ENCODE data around the gene PAIP1.
"Not testable (repeated sequence)": the region's sequence is repeated elsewhere in the genome, so short reads cannot be mapped to it uniquely, and the experiment has no call there.

PAIP1 gene

DNA sequence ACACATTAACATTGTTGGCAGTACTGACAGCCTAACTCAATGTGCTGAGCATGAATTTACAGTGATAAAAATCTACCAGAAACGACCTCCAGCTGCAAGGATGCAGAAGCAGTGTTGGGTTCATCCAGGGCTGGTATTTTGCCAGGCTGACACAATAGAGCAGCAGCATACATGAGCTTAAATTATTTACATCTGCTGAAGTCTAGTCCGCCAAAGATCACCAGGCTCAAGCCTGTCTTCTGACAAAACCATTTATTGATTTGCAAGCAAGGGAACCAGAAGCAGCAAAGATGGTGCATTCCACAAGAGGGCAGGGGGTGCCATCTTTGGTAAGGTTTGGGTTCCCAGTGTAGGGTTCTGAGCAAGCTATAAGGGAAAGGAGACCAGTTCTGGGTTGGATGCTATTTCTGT is 33.2 kb downstream of the PAIP1 start:
- DNase-seq (ENCODE audit: insufficient read length, low spot score), result no peak
- FAIRE-seq, result no peak

DNA sequence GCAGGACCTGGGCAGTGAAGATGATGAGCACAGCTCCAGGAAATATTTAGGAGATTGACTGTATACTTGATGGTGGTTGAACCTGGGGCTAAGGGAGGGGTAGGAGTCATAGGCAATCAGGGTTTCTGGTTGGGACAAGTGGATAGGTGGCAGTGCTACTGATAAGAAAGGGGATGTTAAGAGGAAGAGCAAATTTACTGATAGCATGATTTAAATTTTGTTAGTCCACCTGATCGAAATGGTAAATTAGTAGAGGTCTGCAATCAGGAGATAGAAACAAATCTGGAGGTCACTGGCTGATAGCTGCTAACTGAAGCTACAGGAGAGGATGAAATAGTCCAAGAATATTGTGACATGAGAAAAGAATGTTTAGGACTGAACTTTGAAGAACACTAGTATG is 36.3 kb downstream of the PAIP1 start:
- no peak for FAIRE-seq

DNA sequence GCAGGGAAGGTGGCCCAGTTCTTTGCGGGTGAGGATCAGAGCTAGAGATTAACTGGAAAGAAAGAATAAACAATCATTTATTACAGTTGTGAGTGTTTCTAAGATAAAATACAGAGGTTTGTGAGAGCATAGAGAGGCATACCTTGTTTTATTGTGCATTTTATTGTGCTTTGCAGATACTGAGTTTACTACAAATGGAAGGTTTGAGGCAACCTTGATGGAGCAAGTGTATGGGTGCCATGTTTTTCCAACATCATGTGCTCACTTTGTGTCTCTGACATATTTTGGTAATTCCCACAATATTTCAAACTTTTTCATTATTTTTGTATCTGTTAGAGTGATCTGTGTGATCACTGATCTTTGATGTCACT is 41.2 kb downstream of the PAIP1 start:
- DNase-seq (ENCODE audit: insufficient read length, low spot score) (no peak), FAIRE-seq (no peak)

More for the DNA sequence above, 36.3 kb downstream of the PAIP1 start:
- DNase-seq (ENCODE audit: insufficient read length, low spot score), result no peak

DNA sequence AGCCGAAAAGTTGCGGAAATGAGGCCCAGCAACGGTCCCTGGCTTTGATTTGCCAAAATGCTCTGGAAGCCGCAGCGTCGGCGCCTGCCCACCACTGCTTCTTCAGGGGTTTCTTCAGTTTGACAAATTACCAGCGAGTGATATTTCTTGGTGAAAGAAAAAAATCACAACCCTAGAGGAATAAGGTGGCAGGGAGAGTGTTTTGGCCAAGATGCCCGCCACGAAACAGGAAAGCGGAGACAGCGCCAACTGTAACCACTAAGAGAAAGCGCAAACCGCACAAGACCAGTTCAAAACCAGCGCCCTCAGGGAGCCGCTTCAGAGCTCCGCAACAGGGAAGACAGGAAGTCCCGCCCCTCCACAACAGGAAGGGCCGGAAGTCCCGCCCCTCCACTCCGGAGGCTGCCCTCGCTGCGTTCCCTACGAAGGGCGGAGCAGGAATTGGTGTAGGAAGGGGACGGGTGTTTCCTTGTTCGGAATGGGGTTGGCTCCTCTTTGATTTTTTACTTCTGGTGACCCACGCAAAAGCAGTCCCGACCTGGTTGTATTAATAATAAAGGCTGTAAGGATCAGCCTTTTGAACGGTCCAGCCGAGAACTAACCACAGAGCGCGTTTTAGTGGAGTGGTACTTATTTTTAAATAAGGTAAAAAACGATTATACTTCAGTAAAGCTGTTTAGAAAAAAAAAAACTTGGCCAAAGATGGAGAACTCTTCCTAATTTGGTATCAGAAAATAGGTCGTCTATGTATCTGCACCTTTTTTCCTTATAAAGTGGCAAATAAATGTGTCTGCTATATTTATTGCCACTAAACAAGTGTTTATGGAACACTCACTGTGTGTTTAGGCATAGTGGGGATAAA is 41.8 kb downstream of the PAIP1 start, which contains the start of gene C5orf34:
C5orf34 (minus strand) TSS at position 333 of the 862 bp plus-strand sequence. CDS start 5,809 bp downstream, outside the sequence.
- FAIRE-seq (peak; percentile 93), DNase-seq (ENCODE audit: insufficient read length, low spot score) (peak; percentile 97)

DNA sequence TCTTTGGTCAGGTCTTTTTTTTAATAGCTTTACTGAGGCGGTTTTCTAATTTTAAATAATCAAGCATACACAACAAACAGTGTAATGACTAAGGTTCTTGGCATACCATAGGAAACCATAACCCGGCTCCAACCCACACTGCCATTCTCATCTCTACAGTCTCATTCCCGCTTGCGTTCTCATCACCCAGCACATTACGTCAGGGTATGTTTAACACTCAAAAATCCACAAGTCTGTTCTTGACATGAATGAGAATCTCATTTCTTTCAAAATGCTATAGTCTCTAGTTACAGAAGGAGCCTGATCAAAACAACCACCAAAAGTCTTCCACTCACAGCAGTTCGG is 42.4 kb downstream of the PAIP1 start:
- FAIRE-seq (peak; percentile 42), DNase-seq (ENCODE audit: insufficient read length, low spot score) (no peak)

DNA sequence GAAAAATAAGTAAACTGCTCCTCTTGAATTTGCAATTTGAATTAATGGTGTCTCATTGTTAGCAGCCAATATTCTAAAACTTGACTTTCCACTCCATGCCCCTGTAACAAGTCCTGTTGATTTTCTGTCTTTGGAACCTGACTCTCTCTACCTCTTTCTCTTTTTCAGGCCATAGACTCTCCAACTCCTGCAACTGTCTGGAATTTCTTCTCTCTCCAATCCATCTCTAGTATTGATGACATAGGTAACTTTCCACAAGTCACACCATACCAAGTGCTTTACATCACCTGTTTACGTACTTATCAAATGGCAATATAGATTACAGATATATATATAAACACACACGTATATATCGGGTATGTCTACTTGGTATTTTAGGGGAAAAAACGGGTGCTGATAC is 42.9 kb downstream of the PAIP1 start:
- peak; percentile 18 for FAIRE-seq
- no peak for DNase-seq (ENCODE audit: insufficient read length, low spot score)

DNA sequence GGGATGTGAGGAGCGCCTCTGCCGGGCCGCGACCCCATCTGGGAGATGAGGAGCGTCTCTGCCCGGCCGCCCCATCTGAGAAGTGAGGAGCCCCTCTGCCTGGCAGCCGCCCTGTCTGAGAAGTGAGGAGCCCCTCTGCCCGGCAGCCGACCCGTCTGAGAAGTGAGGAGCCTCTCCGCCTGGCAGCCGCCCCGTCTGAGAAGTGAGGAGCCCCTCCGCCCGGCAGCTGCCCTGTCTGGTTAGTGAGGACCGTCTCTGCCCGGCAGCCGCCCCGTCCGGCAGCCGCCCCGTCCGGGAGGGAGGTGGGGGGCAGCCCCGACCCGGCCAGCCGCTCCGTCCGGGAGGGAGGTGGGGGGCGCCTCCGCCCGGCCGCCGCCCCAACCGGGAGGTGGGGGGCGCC is 45.8 kb downstream of the PAIP1 start:
- FAIRE-seq; DNase-seq (ENCODE audit: insufficient read length, low spot score): not testable (repeated sequence)

DNA sequence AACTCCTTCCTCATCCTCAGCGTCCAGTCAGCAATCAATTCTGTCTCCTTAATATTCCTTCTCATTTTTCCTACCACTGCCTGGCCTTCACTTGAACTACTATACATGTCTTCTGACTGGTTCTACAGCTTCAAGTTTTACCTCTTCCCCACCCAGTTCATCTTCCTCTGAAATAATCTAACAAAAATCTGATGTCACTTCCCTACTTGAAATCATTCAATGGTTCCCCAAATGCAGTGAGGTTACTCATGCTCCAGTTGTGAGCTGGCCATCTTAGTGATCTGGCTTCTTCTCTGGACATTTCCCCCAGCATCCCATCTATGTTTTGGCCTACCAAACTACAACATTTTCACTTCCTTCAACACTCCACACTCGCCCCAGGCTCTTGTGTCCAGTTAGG is 58.3 kb downstream of the PAIP1 start:
- DNase-seq (ENCODE audit: insufficient read length, low spot score) (no peak), FAIRE-seq (no peak)

DNA sequence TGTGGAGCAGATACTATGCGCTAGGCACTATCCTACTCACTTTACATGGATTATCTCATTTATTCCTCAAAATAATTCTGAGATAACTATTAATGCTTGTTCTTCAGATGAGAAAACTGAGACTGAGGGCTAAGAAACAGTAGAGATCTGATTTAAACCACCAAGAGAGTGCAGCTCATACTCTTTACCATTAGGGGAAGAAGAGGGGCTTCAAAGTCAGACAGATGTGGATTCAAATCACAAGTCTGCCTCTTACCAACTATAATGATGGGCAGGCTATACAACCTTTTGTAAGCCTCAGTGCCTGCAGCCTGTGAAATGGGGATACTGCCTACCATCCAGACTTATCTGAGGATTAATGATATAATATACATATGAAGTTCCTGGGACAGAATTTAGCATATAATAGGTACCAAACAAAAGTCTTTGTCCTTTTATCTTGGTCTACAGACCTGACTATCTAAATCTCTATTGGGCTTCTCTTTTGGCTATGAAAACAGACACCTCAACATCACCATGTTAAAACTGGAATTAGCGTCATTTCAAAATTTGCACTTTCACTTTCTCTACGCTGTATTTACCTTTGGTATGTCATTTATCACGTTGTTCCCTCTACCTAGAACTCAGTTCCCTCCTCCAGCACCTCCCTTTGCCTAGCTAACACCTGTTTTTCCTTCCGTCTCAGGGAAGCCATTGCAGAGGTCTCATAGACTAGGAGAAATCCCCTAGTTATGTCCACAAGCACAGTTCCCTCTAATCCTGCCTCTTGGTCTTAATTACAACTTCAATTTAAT is 59.4 kb downstream of the PAIP1 start:
- peak; percentile 61 for FAIRE-seq
- DNase-seq (ENCODE audit: insufficient read length, low spot score), result no peak

DNA sequence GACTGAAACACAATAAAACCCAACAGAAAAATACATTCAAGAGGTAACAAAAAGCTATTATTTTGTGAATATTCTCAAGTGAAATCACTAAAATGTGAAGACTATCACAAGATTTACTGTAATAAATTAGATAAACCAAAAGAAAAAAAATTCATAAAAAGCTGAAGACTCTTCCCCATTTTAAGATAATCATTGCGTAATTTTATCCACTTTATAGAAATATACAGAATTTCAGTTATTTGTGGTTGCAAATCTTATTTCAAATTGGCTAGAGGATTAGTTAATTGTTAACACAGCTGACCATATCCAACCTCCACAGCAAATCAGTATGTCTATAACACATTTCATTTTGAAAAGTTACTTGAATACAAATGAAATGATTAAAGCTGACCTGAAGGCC is 65.6 kb downstream of the PAIP1 start:
- FAIRE-seq, result no peak

DNA sequence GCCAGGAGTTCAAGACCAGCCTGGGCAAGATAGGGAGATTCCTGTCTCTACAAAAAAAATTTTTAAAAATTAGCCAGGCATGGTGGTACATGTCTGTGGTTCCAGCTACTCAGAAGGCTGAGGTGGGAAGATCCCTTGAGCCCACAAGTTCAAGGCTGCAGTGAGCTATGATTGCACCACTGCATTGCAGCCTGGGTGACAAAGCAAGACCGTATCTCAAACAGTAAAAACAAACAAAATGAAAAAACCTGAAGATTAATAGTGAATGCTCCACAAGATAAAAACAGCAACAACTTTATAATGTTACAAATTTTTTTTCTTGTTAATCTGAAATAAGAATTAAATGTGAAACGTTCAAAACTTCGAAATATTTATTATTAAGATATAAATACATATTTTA is 70.5 kb downstream of the PAIP1 start:
- DNase-seq (ENCODE audit: insufficient read length, low spot score), result no peak
- FAIRE-seq, result no peak

More for the DNA sequence above, 65.6 kb downstream of the PAIP1 start:
- DNase-seq (ENCODE audit: insufficient read length, low spot score), result no peak

DNA sequence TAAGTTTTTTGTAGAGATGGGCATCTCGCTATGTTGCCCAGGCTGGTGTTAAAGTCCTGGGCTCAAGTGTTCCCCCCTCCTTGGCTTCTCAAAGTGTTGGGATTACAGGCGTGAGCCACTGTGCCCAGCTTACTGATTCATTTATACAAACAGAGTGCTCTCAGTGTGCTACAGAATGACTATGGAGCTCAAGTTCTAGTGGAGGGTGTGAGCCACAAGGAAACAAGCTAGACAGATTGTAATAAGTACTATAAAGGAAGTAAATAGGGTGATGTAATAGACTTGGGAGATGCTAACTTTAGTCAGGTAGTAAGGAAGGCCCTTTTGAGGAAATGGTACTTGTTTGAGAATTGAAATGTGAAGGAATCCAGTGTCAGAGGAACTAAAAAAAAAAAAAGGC is 71.5 kb downstream of the PAIP1 start:
- FAIRE-seq, result peak; percentile 55

DNA sequence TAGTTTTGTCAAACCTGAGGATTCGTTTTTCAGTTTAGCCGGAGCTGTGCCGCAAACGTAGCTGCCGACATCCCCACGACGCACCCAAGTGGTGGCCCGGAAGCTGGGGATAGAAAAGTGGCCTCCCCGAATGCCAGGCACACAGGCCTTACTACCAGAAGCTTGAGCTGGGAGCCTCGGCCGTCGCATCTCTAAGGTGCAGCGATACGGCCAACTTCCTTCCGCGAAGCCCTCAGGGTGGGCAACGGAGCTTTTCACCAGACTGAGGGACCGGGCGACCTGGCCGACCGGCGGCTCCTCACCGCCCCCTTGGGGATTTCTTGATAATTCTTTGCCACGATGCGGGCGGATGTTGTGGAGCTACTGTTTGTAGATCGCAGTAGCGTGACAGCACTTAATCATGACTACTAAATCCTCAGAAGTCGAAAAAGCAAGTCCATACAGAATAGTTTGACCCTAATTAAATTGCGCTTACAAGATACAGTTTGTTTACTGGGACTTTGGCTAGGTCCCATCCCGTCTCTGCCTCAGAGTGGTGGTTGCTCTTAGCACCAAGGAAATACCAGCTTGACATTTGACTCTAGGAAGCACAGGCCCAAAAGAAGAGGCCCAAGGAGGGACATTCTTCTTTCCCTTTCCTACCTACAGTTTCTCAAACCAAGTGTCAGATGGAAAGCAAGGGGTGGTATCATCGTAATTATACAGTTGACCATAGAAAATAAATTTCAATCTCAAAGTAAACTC is 72.6 kb downstream of the PAIP1 start:
- FAIRE-seq (peak; percentile 80), DNase-seq (ENCODE audit: insufficient read length, low spot score) (peak; percentile 40)

More for the DNA sequence above, 71.5 kb downstream of the PAIP1 start:
- no peak for DNase-seq (ENCODE audit: insufficient read length, low spot score)

DNA sequence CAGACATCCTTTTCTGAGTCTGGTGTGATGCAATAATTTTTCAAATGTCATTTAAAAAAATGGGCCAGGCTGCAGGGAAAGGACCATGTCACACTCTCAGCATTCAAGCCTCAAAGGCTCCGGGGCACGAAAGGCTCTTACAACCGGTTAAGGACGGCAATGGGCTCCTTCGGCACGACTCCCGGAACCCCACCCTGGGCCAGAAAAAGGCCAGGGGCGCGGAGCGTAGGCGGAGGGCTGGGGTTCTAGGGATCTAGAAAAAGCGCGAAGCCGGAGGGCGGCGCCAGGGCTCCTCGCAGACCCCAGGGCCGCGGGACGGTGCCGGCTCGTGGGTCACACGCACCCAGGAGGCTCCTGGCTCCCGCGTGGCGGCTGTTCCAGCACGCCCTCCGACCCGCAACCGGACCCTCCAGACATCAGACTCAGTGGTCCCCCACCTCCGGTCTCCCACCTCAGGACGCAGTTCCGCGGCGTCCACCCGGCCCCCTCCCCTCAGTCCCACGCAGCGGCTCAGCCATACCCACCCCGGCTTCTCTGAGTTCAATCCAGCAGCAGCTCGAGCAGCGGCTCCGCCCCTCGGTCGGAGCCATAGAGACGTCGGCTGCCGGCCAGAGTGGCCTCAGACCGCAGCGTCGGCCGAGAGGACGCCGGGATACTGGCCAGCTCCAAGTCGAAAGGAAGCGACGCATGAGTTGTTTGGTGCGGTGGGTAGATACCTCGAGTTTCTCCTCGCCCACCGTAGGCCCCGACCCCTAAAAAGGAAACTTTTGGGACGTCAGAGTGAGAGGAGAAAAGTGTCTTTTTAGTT is 73.4 kb downstream of the PAIP1 start, which contains the start of gene TMEM267:
TMEM267 (minus strand) TSS at position 568 of the 808 bp plus-strand sequence. CDS start 29,896 bp downstream, outside the sequence.
- DNase-seq (ENCODE audit: insufficient read length, low spot score) (peak; percentile 67), FAIRE-seq (peak; percentile 90)

DNA sequence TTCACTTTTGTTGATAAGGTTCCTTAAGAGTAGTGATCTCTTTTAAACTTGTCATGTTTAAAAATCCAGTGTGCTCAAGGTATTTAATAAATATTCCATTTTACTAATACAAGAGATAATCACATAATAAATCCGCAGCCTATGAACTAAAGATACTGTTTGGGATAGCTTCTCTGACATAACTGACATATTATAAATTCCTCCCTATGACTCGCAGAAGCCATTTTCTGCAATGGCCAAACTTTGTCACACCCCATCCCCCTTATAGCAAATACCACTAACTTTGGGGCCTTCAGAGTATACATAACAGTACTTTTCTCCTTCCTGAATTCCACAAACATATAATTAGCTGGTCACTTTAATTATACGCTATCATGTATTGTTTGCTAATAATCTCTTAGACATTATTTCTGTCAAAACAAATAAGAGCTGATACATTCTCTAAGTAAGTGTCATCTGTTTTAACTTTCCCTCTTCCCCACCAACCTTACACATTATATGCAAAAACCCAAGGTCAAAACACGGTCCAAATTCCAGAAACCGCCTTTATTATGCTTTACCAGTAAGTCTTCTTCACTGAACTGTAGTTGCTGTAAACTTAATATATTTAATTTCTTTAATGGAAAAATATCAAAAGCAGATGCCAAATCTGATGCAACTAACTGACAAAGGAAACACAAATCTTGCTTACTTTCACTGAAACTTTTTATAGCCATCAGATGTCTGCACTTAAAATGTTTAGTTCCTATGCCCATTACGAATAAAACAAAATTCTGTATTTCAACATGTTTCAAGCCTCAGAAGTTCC is 74.2 kb downstream of the PAIP1 start:
- peak; percentile 73 for FAIRE-seq
- DNase-seq (ENCODE audit: insufficient read length, low spot score), result no peak

Measured in GM19239 (cell line).